KG1 (cell line): ENCODE measurements around the gene TMEFF1.
A peak's percentile ranks its signal among the peaks of the same experiment; 100 is the strongest.
"Not testable (repeated sequence)": the region's sequence is repeated elsewhere in the genome, so short reads cannot be mapped to it uniquely, and the experiment has no call there.

Experiments
- DNase-seq: peaks from one replicate; lab custom pipeline; 2025; lab: John Stamatoyannopoulos, UW

The TMEFF1 gene

DNA sequence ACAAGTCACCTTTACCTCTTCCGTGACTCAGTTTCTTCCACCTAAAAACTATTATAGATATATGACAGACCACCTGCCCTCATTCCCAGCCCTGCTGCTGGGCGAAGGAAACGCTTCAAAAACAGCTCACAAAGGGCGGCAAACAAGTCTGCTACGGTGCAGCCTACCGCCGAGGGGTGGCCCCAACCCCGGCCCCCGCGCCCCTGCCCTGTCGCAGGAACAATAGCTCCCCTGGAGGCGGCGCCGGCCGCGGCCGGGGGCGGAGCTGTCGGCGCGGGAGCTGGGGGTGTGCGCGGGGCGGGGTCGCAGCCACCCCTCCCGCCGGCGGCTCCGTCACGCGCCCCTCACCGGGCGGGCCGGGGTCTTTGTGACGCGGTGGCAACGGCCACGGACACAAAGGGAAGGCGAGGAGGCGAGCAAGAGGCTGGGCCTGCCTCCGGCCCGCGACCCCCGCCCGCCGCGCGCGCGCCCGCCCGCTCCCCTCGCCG lies at the start of gene TMEFF1:
Gene TMEFF1, plus strand, starts transcription at position 362 of the 488 bp plus-strand sequence. CDS start 396 bp downstream, outside the sequence.
- no peak for DNase-seq

DNA sequence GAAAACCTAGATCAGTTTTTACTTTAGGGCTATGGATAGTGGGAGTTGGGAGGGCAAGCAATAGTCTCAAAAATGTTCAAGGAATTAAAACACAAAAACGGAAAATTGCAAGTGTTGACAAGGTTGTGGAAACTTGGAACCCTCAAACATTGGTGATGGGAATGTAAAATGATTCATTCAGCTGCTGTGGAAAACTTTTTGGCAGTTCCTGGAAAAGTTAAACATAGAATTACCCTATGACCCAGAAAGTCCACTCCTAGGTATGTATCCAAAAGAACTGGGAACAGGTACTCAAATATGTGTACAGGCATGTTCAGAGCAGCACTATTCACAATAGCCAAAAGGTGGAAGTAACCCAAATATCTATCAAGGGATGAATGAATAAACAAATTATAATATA lies 47.2 kb upstream of the TMEFF1 start:
- no peak for DNase-seq

DNA sequence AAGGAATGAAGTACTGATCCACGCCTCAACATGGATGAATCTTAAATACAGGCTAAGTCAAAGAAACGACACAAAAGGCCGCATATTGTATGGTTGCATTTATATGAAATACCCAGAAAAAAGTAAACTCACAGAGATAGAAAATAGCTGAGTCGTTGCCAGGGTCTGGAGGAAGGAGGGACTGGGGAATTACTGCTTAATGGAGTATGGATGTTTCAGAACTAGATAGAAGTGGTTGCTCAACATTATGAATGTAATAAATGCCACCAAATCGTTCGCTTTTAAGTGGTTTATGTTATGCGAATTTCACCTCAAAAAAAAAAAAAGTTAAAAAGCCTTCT lies 46.8 kb upstream of the TMEFF1 start:
- DNase-seq: no peak

GRCh38 chr9:100426530-100427365 lies 46.2 kb upstream of the TMEFF1 start, which contains the start of gene MSANTD3:
Gene MSANTD3, plus strand, starts transcription at chr9:100427143. Its CDS starts 14,796 bp downstream, at chr9:100441939.
- peak; percentile 44 for DNase-seq

DNA sequence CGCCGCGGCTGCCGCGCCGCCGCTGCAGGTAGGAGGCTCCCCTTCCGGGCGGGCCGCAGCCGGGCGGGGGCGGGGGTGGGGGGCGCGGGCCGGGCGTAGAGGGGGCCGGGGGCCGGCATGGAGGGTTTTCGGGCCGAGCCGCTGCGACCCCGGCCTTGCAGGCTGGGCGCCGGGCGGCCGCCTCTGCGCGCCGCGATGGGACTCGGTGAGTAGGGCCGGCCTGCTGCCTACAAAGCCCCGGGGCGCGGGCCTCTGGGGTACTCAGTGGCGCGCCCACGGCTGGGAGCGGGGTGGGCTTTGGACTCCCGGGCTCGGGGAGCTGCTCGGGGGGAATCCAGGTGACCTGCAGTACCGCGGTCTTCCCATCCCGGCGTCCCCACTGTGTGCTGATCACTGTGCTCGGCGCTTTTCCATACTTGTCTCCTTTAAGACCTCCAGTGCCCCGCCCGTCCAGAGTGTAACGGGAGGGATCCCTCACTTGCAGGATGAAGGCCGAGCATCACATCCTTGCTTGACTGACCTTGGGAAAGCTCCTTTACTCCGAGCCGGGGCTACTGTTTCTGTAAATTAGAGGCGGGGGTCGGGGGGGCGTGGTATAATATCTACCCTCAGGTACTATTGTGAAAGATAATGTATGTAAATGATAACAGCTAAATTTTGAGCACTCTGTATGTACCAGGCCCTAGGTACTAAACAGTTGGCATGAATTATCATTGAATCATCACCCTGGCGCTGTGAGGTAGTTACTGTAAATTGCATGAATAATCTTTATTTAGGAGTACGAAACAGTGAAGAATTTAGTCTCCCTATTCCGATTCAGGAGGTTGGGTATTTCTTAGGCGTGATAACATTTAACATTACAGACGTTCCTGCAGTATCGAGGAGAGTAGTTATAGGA lies 45.3 kb upstream of the TMEFF1 start:
- no peak for DNase-seq

GRCh38 chr9:100428871-100429654 lies 43.9 kb upstream of the TMEFF1 start:
- DNase-seq: no peak

DNA sequence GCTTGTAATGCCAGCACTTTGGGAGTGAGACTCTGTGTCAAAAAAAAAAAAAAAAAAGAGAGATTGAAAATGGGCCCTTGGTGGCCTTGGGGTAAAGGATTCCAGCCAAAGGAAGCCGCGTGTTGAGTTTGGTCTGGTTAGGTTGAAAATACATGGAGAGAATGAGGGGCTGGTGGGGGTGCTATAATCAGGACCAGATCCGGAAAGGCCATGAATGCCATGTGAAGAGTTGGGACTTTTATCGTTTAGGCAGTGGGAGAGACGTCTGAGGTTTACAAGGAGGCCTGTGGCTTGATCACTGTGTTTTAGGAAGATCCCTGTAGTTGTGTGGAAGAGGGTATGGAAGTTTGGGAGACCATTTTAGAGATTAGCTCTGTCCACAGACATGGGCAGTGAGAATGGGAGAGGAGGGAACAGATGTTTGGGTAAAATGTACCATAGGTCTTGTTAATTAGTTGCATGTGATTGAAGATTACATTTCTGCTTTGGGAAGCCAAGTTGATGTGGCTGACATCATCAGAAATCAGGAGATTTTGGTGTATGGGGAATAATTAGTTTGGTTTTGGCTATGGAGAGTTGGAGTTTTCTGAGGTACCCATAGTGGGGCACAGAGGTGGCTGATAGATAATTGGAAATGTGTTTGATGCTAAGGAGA lies 42.5 kb upstream of the TMEFF1 start:
- DNase-seq: no peak

GRCh38 chr9:100431886-100432285 lies 41.1 kb upstream of the TMEFF1 start:
- no peak for DNase-seq

- DNase-seq: no peak
These were observed 40.2 kb upstream of the TMEFF1 start for GRCh38 chr9:100432736-100433135.

- DNase-seq: no peak
These were observed 36.4 kb upstream of the TMEFF1 start for GRCh38 chr9:100436571-100436970.

DNA sequence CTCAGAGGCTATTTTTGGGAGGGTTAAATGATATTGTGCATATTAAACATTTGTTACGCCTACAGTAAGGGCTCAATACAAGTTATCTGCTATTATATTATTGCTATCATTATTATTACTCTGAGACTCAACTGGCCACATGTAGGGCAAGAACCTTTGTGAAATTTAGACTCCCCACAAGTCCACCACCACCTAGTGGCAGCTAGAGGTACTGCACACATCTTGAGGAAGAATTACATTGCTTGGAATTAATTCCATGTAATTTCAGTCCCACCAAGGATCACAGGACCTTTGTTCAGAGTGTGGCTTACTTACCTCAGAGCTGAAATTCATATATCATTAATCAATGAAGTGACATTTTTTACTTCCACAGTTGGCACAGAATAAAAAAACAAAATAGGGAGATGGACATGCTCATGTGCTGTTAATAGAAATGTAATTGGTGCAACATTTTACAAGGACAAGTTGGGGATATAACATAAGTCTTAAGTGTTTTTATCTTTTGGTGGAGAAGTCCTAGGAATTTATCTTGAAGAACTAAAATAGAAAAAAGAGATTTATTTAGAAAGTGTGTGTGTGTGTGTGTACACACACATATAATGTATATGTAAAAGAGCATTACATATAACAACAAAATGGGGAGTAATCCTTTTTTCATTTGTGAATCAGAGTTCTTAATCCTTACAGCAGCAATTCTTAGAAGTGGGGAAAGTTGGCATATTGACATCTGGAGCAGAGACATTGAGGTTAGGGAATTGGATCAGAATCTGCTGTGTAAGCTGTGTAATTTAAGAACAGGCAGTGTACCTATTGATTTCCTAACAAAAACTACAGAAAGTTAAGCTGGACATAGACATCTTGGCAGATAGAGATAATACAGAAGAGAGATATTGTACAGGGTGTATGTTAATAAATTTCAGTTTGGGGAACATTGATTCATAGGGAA lies 34.8 kb upstream of the TMEFF1 start:
- DNase-seq: peak; percentile 34

GRCh38 chr9:100440071-100440470 lies 32.9 kb upstream of the TMEFF1 start:
- no peak for DNase-seq

- not testable (repeated sequence) for DNase-seq
These were observed 32.5 kb upstream of the TMEFF1 start for GRCh38 chr9:100440487-100440886.

DNA sequence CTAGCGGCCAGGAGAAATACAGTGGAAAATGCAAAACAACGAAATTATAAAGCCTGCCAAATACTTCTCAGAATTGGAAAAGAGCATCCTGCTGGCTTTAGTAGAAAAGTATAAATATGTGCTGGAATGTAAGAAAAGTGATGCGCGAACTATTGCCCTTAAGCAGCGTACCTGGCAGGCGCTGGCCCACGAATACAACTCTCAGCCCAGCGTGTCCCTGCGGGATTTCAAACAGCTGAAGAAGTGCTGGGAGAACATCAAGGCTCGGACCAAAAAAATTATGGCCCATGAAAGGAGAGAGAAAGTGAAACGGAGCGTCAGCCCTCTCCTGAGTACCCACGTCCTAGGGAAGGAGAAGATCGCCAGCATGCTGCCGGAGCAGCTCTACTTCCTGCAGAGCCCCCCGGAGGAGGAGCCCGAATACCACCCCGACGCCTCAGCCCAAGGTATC lies 31.0 kb upstream of the TMEFF1 start:
- DNase-seq: no peak

GRCh38 chr9:100443781-100444768 lies 28.9 kb upstream of the TMEFF1 start:
- no peak for DNase-seq

DNA sequence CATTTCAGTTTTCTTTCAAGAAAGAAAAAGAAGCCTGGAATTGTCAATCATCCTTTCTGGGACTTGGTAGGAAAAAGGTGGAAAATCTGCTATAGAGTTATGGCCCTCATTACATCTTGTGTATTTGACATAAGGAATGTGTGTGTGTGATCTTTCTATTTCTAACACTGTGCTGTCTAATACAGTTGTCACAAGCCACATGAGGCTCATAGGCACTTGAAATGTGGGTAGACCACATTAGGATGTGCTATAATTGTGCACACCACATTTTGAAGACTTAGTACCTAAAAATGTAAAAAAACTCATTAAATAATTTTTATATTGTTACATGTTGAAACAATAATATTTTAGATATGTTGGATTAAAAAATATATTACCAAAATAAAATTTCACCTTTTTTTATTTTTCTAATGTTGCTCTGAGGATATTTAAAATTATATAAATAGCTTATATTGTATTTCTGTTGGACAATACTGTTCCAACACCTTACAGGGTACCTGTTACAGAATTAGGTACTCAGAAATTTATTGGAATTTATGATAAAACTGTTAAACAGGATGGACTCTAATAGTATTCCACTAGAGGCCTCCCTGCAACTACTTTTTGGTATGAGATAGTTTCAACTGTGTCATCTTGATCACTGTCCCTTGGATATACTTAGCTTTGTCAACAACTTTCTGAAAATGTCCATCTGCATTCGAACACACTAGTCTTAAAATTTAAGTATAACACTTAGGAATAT lies 27.6 kb upstream of the TMEFF1 start:
- no peak for DNase-seq

- DNase-seq: no peak
These were observed 26.9 kb upstream of the TMEFF1 start for GRCh38 chr9:100445903-100446549.

DNA sequence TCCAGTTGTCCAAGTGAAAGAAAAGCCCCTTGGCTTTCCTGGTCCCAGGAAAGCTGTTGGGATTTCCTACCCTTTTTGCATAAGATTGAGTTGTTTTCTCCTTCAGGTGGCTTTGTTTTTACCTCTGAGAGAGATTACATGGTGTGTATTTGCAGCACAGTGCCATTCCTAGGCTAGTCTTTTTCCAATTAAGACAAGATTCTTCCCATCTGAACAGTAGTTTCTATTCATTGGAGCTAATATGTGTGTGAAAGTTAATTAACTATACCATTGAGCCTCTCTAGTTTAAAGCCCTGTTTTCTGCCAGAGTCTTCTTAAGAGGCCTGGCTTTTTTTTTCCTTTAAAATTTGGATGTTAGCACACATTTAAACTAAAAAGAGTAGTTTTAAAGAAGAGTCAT lies 25.9 kb upstream of the TMEFF1 start:
- no peak for DNase-seq
